Sigmoid colon (tissue), 7 donors: Measurements from ENCODE around the gene SUPT6H. TPM values are rescaled to one million over a fixed set of nuclear protein-coding genes. Genes with fewer than 3 reads are reported as not detected.
A peak's percentile ranks its signal among the peaks of the same experiment; 100 is the strongest.
"Not testable (repeated sequence)": the region's sequence is repeated elsewhere in the genome, so short reads cannot be mapped to it uniquely, and the experiment has no call there.

ENCODE experiments used
- DNase-seq: peaks from one replicate; pipeline ENCODE4 v3.0.0-alpha.2; 2019
- H3K27ac ChIP-seq, 4 donors: fragments of 200-600 bp; sonication (generic); one replicate each; pipeline ENCODE4 v1.5.1; 2016 to 2019; ENCODE audit warnings: mild to moderate bottlenecking in 1 of 4
- H3K27me3 ChIP-seq, 3 donors: fragments of 200-600 bp; sonication (generic); one replicate each; pipeline ENCODE4 v1.5.1; 2019; ENCODE audit warnings: mild to moderate bottlenecking in 1 of 3
- H3K36me3 ChIP-seq, 4 donors: fragments of 200-600 bp; sonication (generic); one replicate each; pipeline ENCODE4 v1.5.1; 2016 to 2019
- H3K4me1 ChIP-seq, 4 donors: fragments of 200-600 bp; sonication (generic); one replicate each; pipeline ENCODE4 v1.5.1; 2017 to 2019
- H3K4me3 ChIP-seq, 4 donors: fragments of 200-600 bp; sonication (generic); one replicate each; pipeline ENCODE4 v1.5.1; 2017 to 2019; ENCODE audit warnings: mild to moderate bottlenecking in 2 of 4, moderate library complexity in 1 of 4
- H3K9me3 ChIP-seq, 4 donors: fragments of 200-600 bp in 3 of 4; sonication (generic) in 3 of 4; one replicate each; pipeline versions ENCODE4 v1.5.1 to v1.6.1; 2013 to 2019
- CTCF ChIP-seq, 4 experiments: fragments of 450-650 bp in 3 of 4; fragments of 200-600 bp in 1 of 4; IDR thresholded peaks; one replicate each; pipeline ENCODE4 v1.5.1; 2016 to 2019; ENCODE audit warnings: antibody characterized with exemption in 4 of 4, mild to moderate bottlenecking in 3 of 4, moderate library complexity in 2 of 4
- EP300 ChIP-seq, 4 donors: sonication (generic); formaldehyde crosslinking; IDR thresholded peaks; one replicate each; pipeline ENCODE4 v1.6.1; 2017; ENCODE audit warnings: antibody characterized with exemption in 4 of 4
- POLR2A ChIP-seq, 2 donors: fragments of 450-650 bp; IDR thresholded peaks; one replicate each; pipeline ENCODE4 v1.6.1; 2016; ENCODE audit warnings: antibody characterized with exemption in 2 of 2, mild to moderate bottlenecking in 2 of 2, moderate library complexity in 2 of 2
- POLR2AphosphoS5 ChIP-seq, 4 donors: sonication (generic); formaldehyde crosslinking; IDR thresholded peaks; one replicate each; pipeline ENCODE4 v1.6.1; 2017; ENCODE audit warnings: antibody characterized with exemption in 4 of 4
- WGBS, 2 donors: extraction: QIAGEN DNeasy Blood & Tissue Kit; methylation state at CpG; one replicate each; pipeline ENCODE4 v1.1.7; 2013; 5-methylcytosine and 5-hydroxymethylcytosine counted together
- intact Hi-C: fragments of 100-400 bp; cut with DNase I; formaldehyde crosslinking; loops from one replicate; pipeline ENCODE4 v1.15.1; 2023
- polyA plus RNA-seq, 3 donors: library from polyadenylated mRNA; stranded (reverse); fragments of 200-250 nt; gene quantifications; one replicate each; pipeline ENCODE4 v1.2.3, GENCODE V29; 2013
- total RNA-seq, 4 donors: library from RNA; depleted of rRNA; stranded (reverse); fragments of >200 nt; gene quantifications; one replicate each; pipeline ENCODE4 v1.1.0, GENCODE V29; 2016
- donor health status: healthy with polysubstance abuse.
- donor health status: Bipolar disorder and iron deficiency.
- donor health status: healthy.

SUPT6H gene
- total and polyA plus RNA-seq, 7 donors: 12.0 to 75.6 (median 49.0) TPM

GRCh38 chr17:28719021-28719433 lies 57.0 kb downstream of the SUPT6H start:
- intact Hi-C loops: no loop called here
- peaks cover 0 to 68% (median 54%) of the 10 kb centered on the region in 4 donors for H3K4me1 ChIP-seq

GRCh38 chr17:28720247-28720996 lies 58.4 kb downstream of the SUPT6H start:
- peaks cover 0 to 1% (median 0%) of the 10 kb centered on the region in 3 donors for H3K27me3 ChIP-seq
- H3K9me3 ChIP-seq: no peaks in the 10 kb centered on the region
- no peak for DNase-seq
- H3K27ac ChIP-seq: peak overlapping the region; percentile 91 to 95 (median 94)
- intact Hi-C loops: loop anchor here (10.0 kb wide), 1 partner anchor 574 kb away; the partner anchor contains the start of gene NUFIP2
- peaks cover 0 to 72% (median 57%) of the 10 kb centered on the region in 4 donors for H3K4me1 ChIP-seq
- WGBS, 2 donors: 1 to 3% methylated on average over 30 of the region's 30 CpGs
- TF ChIP-seq POLR2A (IDR thresholded peaks at IDR 0.05): no peak
- TF ChIP-seq EP300 (IDR thresholded peaks at IDR 0.05): no peak
- no peak for TF ChIP-seq POLR2AphosphoS5 (IDR thresholded peaks at IDR 0.05)
- peak in 1 of 4 experiments; percentile 6 for TF ChIP-seq CTCF (IDR thresholded peaks at IDR 0.05)
- peak overlapping the region; percentile 73 to 95 (median 84) for H3K4me3 ChIP-seq
- H3K36me3 ChIP-seq: peaks cover 17 to 43% (median 29%) of the 10 kb centered on the region in 4 donors

More at GRCh38 chr17:28719021-28719433, 57.0 kb downstream of the SUPT6H start:
- TF ChIP-seq EP300 (IDR thresholded peaks at IDR 0.05) (no peak), CTCF (IDR thresholded peaks at IDR 0.05) (no peak), POLR2A (IDR thresholded peaks at IDR 0.05) (no peak), POLR2AphosphoS5 (IDR thresholded peaks at IDR 0.05) (peak in 1 of 4 donors; percentile 49)
- Histone ChIP-seq H3K27me3 (no peaks in the 10 kb centered on the region), H3K9me3 (no peaks in the 10 kb centered on the region), H3K4me3 (peak overlapping the region; percentile 73 to 95 (median 84)), H3K36me3 (peaks cover 17 to 49% (median 39%) of the 10 kb centered on the region in 4 donors), H3K27ac (peak overlapping the region; percentile 91 to 95 (median 94))
- 20 to 41% methylated on average over 18 of the region's 18 CpGs for WGBS, 2 donors
- no peak for DNase-seq

- not testable (repeated sequence) for H3K9me3 ChIP-seq, H3K27me3 ChIP-seq
- peaks cover 17 to 38% (median 27%) of the 10 kb centered on the region in 4 donors for H3K36me3 ChIP-seq
- peak overlapping the region in 3 of 4 donors; percentile 94 to 95 (median 94) for H3K27ac ChIP-seq
- H3K4me1 ChIP-seq: peaks cover 0 to 75% (median 59%) of the 10 kb centered on the region in 4 donors
- WGBS, 2 donors: 7 to 33% methylated on average over 19 of the region's 19 CpGs
- DNase-seq: peak; percentile 63
- TF ChIP-seq CTCF (IDR thresholded peaks at IDR 0.05): peak in 1 of 4 experiments; percentile 4
- intact Hi-C loops: loop anchor here (10.0 kb wide), 1 partner anchor 574 kb away; the partner anchor contains the start of gene NUFIP2
- peak overlapping the region; percentile 73 to 95 (median 84) for H3K4me3 ChIP-seq
Observed at GRCh38 chr17:28720997-28721329, 59.0 kb downstream of the SUPT6H start.

GRCh38 chr17:28722417-28723158 lies 60.6 kb downstream of the SUPT6H start:
- H3K4me3 ChIP-seq: no peak overlapping the region
- intact Hi-C loops: loop anchor here (10.0 kb wide), 1 partner anchor 572 kb away; the partner anchor contains the start of gene NUFIP2
- 48 to 72% methylated on average over 7 of the region's 7 CpGs for WGBS, 2 donors
- DNase-seq: no peak
- no peak for TF ChIP-seq EP300 (IDR thresholded peaks at IDR 0.05)
- no peak for TF ChIP-seq CTCF (IDR thresholded peaks at IDR 0.05)
- TF ChIP-seq POLR2A (IDR thresholded peaks at IDR 0.05): no peak
- no peak for TF ChIP-seq POLR2AphosphoS5 (IDR thresholded peaks at IDR 0.05)
- H3K9me3 ChIP-seq: no peaks in the 10 kb centered on the region
- no peak overlapping the region for H3K27ac ChIP-seq
- peaks cover 0 to 71% (median 60%) of the 10 kb centered on the region in 4 donors for H3K4me1 ChIP-seq
- H3K27me3 ChIP-seq: peaks cover 0 to 8% (median 0%) of the 10 kb centered on the region in 3 donors
- H3K36me3 ChIP-seq: peaks cover 17 to 38% (median 27%) of the 10 kb centered on the region in 4 donors
